Caco-2 (cell line): ENCODE results near the gene TAF9. TPM values are rescaled to one million over a fixed set of nuclear protein-coding genes. Genes with fewer than 3 reads are reported as not detected.

Experiments
- Bru-seq: library from RNA; stranded (reverse); fragments of 400-500 nt; gene quantifications from one replicate; lab custom pipeline; 2021; lab: Mats Ljungman, UMichigan
- BruChase-seq, 2 experiments: library from RNA; stranded (reverse); fragments of 400-500 nt; gene quantifications; one replicate each; lab custom pipeline; 2021; lab: Mats Ljungman, UMichigan
- BruUV-seq: library from RNA; stranded (reverse); fragments of 400-500 nt; replicated peaks from 2 replicates; lab custom pipeline; 2021; lab: Mats Ljungman, UMichigan
- CTCF ChIA-PET: fragments of 300-600 bp; sonication (Branson Sonifier 250); formaldehyde crosslinking; loops from one replicate; lab custom pipeline; 2022; ENCODE audit warnings: antibody characterized with exemption; lab: Charles Lee
- POLR2A ChIA-PET: fragments of 300-600 bp; sonication (Branson Sonifier 250); formaldehyde crosslinking; loops from one replicate; lab custom pipeline; 2022; ENCODE audit warnings: antibody characterized with exemption; lab: Charles Lee
- DNase-seq, 2 experiments: peaks; one replicate each; pipeline versions ENCODE4 v3.0.0 to v3.0.0-alpha.2; 2020 to 2022
- H3K27me3 ChIP-seq: replicated peaks from 2 replicates; pipeline ENCODE4 v1.6.0; 2011; ENCODE audit warnings: low read length; ENCODE audit not compliant: control insufficient read depth, insufficient read depth
- H3K36me3 ChIP-seq: 2 replicates; pipeline ENCODE4 v1.5.1; 2011; ENCODE audit warnings: low read length; ENCODE audit not compliant: control insufficient read depth, insufficient read depth
- H3K4me1 ChIP-seq: fragments of 250-450 bp; sonication (Bioruptor Pico); 2 replicates; pipeline ENCODE4 v1.5.1; 2020; ENCODE audit warnings: mild to moderate bottlenecking
- H3K4me3 ChIP-seq: 2 replicates; pipeline ENCODE4 v1.5.1; 2011; ENCODE audit warnings: low read depth, mild to moderate bottlenecking, control low read depth, low read length
- H3K9me3 ChIP-seq: fragments of 250-450 bp; sonication (Bioruptor Pico); 2 replicates; pipeline ENCODE4 v1.5.1; 2020; ENCODE audit warnings: mild to moderate bottlenecking, moderate library complexity
- H3K27ac Mint-ChIP-seq: one replicate; pipeline ENCODE4 v1.8.0; 2022; ENCODE audit warnings: mixed read lengths; ENCODE audit not compliant: unreplicated experiment
- H3K27me3 Mint-ChIP-seq: one replicate; pipeline ENCODE4 v1.8.0; 2022; ENCODE audit warnings: mixed read lengths; ENCODE audit not compliant: insufficient read depth, unreplicated experiment
- H3K36me3 Mint-ChIP-seq: one replicate; pipeline ENCODE4 v1.8.0; 2022; ENCODE audit warnings: mild to moderate bottlenecking, mixed read lengths; ENCODE audit not compliant: insufficient read depth, unreplicated experiment
- H3K4me1 Mint-ChIP-seq: one replicate; pipeline ENCODE4 v1.8.0; 2022; ENCODE audit warnings: low read depth, mixed read lengths; ENCODE audit not compliant: unreplicated experiment
- H3K4me3 Mint-ChIP-seq: one replicate; pipeline ENCODE4 v1.8.0; 2022; ENCODE audit warnings: mild to moderate bottlenecking, moderate library complexity, mixed read lengths; ENCODE audit not compliant: unreplicated experiment
- H3K9me3 Mint-ChIP-seq: one replicate; pipeline ENCODE4 v1.8.0; 2022; ENCODE audit warnings: mixed read lengths; ENCODE audit not compliant: unreplicated experiment
- CTCF ChIP-seq, 2 experiments: fragments of 200-600 bp in 1 of 2; IDR thresholded peaks; 1 replicate in 1 of 2; 2 replicates in 1 of 2; pipeline versions ENCODE4 v1.5.1 to v1.8.0; 2011 to 2022; ENCODE audit warnings: antibody characterized with exemption in 1 of 2, control low read depth in 1 of 2, inconsistent platforms in 1 of 2, low read depth in 1 of 2, low read length in 1 of 2, mild to moderate bottlenecking in 1 of 2, moderate library complexity in 1 of 2; ENCODE audit not compliant: insufficient read depth in 1 of 2, severe bottlenecking in 1 of 2, unreplicated experiment in 1 of 2
- intact Hi-C: fragments of 100-400 bp; cut with micrococcal nuclease; formaldehyde crosslinking; loops from one replicate; pipeline ENCODE4 v1.10.0; 2022; ENCODE audit not compliant: unreplicated experiment
- long read RNA-seq: library from polyadenylated mRNA; stranded (forward); transcript quantifications from one replicate; pipeline ENCODE4 v2.0.0, GENCODE V29; 2022
- total RNA-seq: library from RNA; stranded (reverse); gene quantifications from 2 replicates; pipeline ENCODE4 v1.2.3, GENCODE V29; 2022

Gene TAF9
- 92.5 and 101 TPM in 2 replicates for total RNA-seq
- Bru-seq, nascent RNA: percentile 98 among the genes with signal in this experiment
- BruChase-seq, experiment 1, labeled RNA remaining after a 2-hour chase: percentile 99 among the genes with signal in this experiment
- percentile 99 among the genes with signal in this experiment for BruChase-seq, experiment 2, labeled RNA remaining after a 6-hour chase
- long read RNA-seq, transcript TAF9-205 (2 exons, 1,331 nt): minor isoform, 7 of 237 reads
- long read RNA-seq, transcript TAF9-201 (3 exons, 1,283 nt): major isoform, 205 of 237 reads
- long read RNA-seq, transcript TAF9-207 (3 exons, 761 nt): minor isoform, 11 of 237 reads
- long read RNA-seq, transcript TAF9-202 (3 exons, 1,461 nt): minor isoform, 8 of 237 reads
- long read RNA-seq, partial matches to known transcripts: 0 of 237 reads
- long read RNA-seq, other reads (novel, unspliced or antisense): 5 of 237 reads

GRCh38 chr5:69369340-69370121 lies at the start of gene TAF9, which contains the start of the genes AK6 and RAD17:
TSS of gene TAF9 (minus strand) at chr5:69369520. CDS start at chr5:69365737, 3,783 bp downstream.
TSS of gene AK6 (minus strand) at chr5:69369520. CDS start at chr5:69369490, 30 bp downstream.
TSS of gene RAD17 (plus strand) at chr5:69369818. CDS start at chr5:69372209, 2,391 bp downstream.
- Mint-ChIP-seq H3K36me3 (peaks cover 63% of the 10 kb centered on the region), H3K4me3 (peak within 1 kb of the TSS; percentile 90), H3K27ac (peak within 1 kb of the TSS; percentile 99), H3K4me1 (peaks cover 8% of the 10 kb centered on the region), H3K27me3 (no peaks in the 10 kb centered on the region), H3K9me3 (no peaks in the 10 kb centered on the region)
- peak within 1 kb of the TSS; percentile 67 for H3K4me3 ChIP-seq
- peak; percentile 94 to 95 for DNase-seq
- ChIA-PET POLR2A (interaction anchor here (0.5 to 0.7 kb wide), 2 partner anchors 29 to 283 kb away, joined by 4 to 8 read pairs; no protein-coding TSS in a partner anchor), CTCF (no interaction called here)
- H3K4me1 ChIP-seq: peaks cover 15% of the 10 kb centered on the region
- no TSS peak for BruUV-seq
- no peaks in the 10 kb centered on the region for H3K9me3 ChIP-seq
- H3K27me3 ChIP-seq: no peaks in the 10 kb centered on the region
- no peaks in the 10 kb centered on the region; the same call in 1 of the 2 replicates for H3K36me3 ChIP-seq
- no peak for TF ChIP-seq CTCF (IDR thresholded peaks at IDR 0.05; ENCODE audit: insufficient read depth in 1 of 2, low read depth in 1 of 2, low read length in 1 of 2, severe bottlenecking in 1 of 2, unreplicated experiment in 1 of 2)
- intact Hi-C loops: loop anchor here (1.0 to 5.0 kb wide), 4 partner anchors 48 to 327 kb away; partner anchors contain the start of genes CCNB1 and MARVELD2

- H3K4me3 Mint-ChIP-seq: no peak overlapping the region
- no peaks in the 10 kb centered on the region for H3K27me3 Mint-ChIP-seq
- peaks cover 54% of the 10 kb centered on the region for H3K36me3 Mint-ChIP-seq
- Histone ChIP-seq H3K9me3 (0 out of 2 replicates have a peak, but pooled peaks cover 3% of the 10 kb centered on the region), H3K4me1 (peaks cover 9% of the 10 kb centered on the region), H3K27me3 (no peaks in the 10 kb centered on the region), H3K36me3 (peaks cover 3% of the 10 kb centered on the region; the same call in 1 of the 2 replicates), H3K4me3 (no peak overlapping the region)
- H3K9me3 Mint-ChIP-seq: peaks cover 9% of the 10 kb centered on the region
- no peak overlapping the region for H3K27ac Mint-ChIP-seq
- intact Hi-C loops: loop anchor here (5.0 kb wide), 1 partner anchor 51 kb away; the partner anchor contains the start of genes AK6, RAD17 and TAF9
- ChIA-PET CTCF (interaction anchor here (0.7 kb wide), 1 partner anchor 325 kb away, joined by 3 read pairs; no protein-coding TSS in a partner anchor), POLR2A (no interaction called here)
- no peak for DNase-seq
- TF ChIP-seq CTCF (IDR thresholded peaks at IDR 0.05; ENCODE audit: insufficient read depth in 1 of 2, low read depth in 1 of 2, low read length in 1 of 2, severe bottlenecking in 1 of 2, unreplicated experiment in 1 of 2): no peak
- H3K4me1 Mint-ChIP-seq: peaks cover 29% of the 10 kb centered on the region
- no TSS peak for BruUV-seq
Measured at GRCh38 chr5:69418554-69418953, 49.2 kb upstream of the TAF9 start.
